Ammon's horn (tissue), 1 donor: ENCODE data around the gene PDZD7.

Source experiments
- DNase-seq: peaks from one replicate; pipeline ENCODE4 v3.0.0-alpha.2; 2016; ENCODE audit warnings: low spot score

Gene PDZD7

DNA sequence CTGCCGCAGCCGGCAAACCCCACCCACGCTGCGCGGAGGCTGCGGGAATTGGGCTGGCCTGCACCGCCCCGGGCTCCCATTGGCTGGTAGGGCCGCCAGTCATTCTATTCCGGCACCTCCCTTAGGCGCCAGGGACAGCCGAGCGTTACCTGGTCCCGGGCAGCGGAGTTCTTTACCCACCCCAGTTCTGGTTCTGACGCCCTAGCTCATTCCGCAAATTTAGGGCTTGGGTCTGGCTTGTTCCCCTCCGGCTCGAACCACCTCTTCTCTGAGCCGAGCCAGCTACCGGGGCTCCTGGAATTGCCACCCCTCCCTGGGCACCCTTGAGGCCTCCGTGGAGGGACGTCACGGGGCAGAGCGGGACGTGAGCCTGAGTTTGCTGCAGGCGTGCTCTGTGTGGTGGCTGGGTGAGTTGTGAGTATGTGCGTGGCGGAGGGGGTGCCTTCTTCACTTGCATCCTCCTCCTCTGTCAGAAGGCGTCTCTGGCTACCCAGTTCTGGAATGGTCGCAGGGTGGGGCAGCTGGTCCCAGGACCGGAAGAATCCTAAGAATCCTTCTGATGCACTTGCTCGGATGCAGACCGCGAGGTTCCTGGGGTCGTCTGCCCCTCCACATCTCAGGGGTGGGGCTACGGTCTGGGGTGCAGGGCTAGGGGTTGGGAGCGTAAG, at the start of gene PDZD7, which contains the start of gene SFXN3:
Gene PDZD7, minus strand, starts transcription at position 2 of the 668 bp plus-strand sequence. CDS start 910 bp downstream, outside the sequence.
Gene SFXN3, plus strand, starts transcription at position 107 of the 668 bp plus-strand sequence. CDS start 3,461 bp downstream, outside the sequence.
- peak; percentile 97 for DNase-seq

DNA sequence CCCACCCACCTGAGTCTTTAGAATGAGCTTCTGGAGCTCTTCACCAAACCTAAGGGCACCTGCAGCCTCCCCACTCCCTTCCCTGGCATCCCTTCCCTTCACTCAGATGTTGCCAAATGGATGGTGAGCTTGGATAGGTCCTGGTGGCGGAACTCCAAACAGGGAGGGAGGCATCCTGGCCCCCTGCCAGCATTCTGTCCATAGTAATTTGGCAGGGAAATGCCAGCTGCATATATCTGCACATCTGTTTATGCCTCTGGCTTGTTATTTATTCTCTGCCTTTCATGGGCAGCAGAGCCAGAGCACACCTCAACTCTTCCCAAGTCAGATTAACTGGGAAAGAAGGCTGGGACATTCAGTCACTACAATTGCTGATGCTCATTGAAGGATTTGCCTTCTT, 48.9 kb upstream of the PDZD7 start:
- no peak for DNase-seq

DNA sequence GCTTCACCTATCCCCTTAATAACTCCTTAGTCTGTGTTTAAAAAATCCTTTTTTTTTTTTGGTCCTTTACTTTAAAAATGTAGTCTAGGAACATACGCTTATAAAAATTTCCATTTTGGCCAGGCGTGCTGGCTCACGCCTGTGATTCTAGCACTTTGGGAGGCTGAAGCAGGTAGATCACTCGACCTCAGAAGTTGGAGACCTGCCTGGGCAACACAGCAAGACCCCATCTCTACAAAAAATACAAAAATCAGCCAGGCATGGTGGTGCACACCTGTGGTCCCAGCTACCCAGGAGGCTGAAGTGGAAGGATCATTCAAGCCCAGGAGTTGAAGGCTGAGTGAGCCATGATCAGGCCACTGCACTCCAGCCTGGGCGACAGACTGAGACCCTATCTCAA, 45.7 kb upstream of the PDZD7 start:
- no peak for DNase-seq

DNA sequence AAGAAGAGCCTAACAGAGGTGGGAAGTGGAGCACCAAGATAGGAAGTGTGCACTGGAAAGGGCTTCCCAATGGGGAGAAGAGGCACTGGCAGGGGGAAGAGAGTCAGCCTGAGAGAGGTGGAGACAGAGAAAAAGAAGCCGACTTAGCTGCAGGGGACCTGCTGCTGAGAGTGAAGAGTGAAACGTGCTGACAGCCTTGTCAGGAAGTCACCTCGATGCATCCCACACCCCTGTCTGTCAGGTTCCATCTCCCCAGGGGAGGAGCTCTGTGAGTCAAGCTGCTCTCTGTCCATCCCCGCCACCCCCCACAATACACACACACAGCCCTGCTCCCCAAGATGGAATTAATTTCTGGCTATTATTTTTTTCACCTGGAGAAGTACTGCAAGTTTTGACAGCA, 44.8 kb upstream of the PDZD7 start:
- no peak for DNase-seq

DNA sequence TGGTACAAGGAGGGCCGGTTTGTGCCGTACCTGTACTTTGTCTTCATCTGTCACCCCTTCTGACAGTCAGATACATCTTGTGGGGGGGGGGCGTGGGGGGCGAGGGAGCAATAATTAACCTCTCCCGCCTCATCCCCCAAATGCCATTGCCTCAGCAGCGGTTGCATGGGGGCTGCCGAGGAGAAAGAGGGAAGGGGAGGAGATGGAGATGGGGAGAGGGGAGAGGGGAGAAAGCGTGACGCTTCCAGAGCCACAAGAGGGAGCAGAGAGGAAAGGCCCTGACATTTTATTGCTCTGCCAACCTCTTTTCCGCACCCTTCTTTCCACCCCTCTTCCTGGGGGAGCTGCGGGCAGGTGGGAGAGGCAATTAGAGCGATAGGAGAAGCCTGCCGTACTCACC, 42.7 kb upstream of the PDZD7 start:
- DNase-seq = no peak

DNA sequence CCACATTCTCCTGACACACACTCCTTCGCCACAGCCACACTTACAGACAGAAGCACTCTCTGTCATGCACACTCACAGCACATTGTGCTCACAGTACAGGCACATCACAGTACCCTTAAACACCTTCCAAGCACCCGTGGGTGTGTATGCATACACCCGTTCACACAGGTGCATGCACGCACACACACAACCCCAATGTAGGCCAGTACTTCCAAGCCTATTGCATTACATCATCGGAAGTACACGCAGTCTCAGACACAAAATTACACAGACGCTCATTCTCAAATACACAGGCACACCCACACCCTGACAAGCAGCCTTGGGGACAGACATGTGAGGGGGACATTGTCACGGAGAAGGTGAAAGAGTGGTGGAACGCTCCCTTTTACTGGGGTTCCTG, 42.0 kb upstream of the PDZD7 start:
- peak; percentile 14 for DNase-seq

DNA sequence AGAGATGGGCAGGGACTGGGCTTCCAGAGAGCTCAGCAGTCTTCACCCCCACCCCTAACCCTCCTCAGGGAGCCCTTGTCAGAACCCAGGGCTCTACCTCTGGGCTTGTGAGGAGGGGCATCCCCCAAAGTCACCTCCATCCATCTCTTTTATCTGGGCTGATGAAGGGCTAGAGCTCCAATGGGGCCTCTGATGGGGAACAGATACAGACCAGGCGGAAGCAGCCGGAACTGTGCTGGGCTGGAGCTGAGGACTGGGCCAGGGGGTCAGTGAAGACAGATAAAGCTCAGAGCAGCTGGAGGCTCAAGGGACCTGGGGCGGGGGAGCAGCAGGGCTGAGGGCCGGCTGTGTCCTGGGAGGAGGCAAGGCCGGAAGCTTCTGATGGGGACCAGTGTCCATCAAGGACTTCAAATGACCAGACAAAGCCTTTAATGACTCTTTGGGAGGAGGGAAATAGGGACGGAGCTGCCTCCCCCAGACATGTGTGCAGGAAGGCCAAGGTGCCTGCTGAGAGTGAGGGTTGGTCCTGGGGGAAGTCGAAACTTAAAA, 41.0 kb upstream of the PDZD7 start:
- DNase-seq = no peak

DNA sequence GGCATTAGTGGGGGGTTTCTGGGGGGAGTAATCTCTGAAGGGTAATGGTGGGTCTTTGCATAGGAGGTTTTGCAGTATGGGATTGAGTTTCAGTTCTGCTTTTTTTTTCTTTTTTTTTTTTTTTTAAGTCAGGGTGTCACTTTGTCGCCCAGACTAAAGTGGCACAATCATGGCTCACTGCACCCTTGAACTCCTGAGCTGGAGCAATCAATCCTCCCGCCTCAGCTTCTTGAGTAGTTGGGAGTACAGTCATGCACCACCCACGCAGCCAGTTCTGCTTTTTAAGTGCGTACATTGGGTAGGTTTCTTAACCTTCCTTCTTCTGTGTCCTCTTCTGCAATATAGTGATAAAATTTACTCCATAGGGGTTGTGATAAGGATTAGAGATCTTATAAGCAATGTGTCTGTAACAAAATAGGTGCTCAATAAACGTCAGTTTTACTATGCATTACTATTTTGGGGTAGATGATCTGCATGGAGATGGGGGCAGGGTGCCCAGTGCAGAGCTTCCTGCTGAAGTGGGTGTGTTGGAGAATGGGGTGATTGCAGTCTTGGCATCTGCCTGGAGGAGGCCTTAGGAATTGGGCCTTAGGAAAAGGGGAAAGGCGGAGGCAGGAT, 40.4 kb upstream of the PDZD7 start:
- DNase-seq = peak; percentile 29

DNA sequence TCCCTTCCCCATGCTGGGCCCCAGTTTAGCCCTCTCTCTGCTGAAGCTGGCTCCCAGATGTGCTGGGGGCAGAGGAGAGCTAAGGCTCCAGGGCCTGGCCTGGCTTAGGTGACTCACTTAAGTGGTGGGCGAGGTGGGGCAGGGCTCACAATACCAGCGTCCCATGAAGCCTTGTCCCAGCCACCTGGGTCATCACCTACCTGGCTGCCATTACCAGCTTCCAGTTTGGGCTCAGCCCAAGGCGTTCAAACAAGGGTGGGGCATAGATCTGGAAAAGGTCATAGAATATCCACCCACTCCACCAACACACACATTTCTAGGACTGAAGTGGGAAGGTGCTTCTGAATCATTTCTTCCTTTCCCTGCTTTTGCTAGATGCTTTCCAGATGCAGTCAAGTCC, 39.2 kb upstream of the PDZD7 start:
- DNase-seq = no peak

DNA sequence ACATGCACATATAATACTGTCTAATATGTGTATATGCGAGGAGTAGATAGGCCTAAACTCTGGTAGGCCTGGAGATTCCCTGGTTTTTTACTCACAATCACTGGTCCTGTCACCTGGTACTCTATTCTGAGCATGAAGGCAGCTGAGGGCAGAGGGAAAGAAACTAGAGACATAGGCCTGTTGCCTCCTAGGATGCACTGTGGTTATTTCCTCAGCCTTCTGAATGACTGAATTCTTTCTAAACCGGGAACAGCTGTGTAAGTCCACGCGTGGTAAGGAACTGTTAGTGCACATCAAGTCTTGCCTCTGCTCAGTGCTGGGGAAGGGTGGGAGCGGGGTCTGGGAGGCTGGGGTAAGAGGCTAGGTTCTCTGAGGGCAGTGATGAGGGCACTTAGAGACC, 38.5 kb upstream of the PDZD7 start:
- no peak for DNase-seq

DNA sequence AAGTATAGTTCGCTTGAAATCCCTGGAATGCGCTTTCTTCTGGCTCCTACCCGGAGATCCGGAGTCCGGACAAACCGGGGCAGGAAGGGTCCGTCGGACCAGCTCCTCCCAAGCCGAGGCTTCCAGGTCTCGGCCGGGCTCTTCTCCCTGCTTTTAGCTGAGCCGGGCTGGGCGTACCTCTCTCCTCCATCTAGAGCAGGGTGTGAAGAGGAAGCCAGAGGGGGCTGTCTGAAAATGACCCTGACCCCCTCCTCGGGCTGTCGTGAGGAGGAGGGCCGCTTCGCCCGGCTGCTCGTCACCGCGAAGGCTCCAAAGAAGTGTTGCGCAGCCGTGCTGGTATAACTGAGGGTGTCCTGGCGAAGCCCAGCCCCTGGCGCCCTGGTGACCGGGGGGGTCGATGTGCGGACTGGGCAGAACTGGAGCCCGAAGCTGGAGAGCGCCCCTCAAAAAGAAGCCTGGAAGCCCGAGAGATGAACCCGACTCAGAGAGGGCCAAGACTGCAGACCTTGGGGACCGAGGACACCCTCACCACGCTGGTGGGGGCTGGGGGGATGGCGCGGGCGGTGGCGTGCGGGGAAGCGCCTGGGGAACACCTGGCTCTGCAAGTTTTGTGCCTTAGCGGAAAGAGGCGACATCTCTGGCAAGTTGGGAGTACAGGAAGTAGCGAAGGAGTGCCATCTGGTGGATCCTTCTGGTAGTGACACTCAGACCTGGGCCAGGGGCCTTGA, 36.6 kb upstream of the PDZD7 start:
- DNase-seq = peak; percentile 84

DNA sequence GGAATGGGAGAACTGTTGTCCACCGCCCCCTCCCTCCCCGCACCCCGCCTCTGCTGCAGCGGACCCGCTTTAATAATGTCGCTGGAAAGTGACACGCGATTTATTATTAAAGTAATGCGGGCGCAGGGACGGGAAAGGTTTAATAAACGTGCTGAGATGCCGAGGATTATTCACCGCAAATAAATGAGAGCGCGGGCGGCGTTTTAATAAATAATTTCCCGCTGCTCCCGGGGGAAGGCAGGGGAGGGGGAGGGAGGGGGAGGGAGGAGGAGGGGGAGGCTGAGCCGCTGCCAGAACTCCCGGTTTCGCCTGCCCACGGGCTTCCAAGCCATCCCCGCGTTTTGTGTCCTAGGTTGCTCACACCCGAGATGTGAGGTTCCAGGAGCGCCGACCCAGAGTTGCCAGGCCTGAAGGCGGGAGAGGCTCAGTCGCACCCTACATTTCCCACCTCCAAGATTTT, 36.0 kb upstream of the PDZD7 start:
- DNase-seq = no peak

DNA sequence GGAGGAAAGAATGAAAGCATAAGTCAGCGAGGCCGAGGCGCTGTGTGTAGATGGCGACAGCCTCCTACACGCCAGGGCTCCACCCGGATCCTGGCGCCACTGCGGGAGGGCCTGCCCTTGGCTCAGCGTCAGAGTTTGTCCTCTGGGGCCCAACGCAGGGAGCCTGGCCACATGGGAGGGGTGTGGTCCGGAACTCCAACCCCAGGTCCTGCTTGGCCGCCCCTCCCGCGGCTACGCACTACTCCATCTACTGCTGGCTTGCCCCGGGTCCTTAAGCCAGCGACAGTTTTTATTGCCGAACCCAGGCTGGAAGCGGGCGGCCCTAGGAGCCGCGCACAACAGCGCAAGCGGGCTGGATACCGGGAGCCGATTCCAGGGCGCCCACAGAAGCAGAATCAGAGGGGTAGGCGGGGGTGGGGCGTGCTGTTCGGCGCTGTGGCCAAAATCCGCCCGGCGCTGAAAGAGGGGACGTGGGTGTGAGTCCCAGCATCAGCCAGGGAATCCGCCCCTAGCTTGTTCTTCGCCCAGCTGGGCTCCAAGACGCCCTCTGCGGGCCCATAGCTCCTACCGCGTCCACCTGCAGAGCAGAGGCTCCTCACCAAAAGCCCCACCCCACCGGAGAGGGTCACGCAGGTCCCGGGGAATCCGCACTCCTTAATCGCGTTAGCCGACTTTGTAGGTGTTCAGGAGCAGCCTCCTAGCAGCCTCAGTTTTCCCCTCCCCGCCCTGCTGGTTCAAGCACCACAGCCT, 35.4 kb upstream of the PDZD7 start:
- DNase-seq = peak; percentile 38

DNA sequence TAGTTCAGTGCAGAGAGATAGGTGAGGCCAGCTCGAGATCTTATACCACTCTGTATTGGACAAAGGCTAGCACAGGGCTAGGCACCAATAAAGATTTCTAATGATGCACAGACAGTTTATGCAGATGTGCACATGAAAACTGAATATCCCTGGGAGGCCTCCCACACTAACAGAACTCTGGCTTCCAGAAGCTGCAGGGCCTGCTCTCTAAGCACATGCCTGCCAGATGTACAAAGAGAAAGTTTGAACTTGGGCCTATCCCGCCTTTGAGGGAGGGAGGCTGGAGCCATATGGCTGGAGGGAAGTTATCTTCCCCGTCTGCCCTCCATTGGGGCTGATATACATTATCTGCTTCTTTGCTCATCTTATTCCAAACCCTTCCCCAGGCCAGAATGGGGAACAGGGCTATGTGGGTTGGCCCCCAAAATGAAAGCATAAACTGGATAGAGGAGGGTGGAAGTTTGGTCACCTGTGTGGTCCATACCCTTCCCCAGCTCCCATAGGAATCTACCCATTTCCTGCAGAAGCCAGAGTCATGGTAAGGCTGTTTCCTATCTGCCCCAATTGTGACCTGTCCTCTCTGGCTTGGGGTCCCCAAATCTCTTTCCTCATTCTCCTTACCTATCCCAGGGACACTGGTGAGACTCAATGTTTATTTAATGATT, 34.7 kb upstream of the PDZD7 start:
- no peak for DNase-seq

DNA sequence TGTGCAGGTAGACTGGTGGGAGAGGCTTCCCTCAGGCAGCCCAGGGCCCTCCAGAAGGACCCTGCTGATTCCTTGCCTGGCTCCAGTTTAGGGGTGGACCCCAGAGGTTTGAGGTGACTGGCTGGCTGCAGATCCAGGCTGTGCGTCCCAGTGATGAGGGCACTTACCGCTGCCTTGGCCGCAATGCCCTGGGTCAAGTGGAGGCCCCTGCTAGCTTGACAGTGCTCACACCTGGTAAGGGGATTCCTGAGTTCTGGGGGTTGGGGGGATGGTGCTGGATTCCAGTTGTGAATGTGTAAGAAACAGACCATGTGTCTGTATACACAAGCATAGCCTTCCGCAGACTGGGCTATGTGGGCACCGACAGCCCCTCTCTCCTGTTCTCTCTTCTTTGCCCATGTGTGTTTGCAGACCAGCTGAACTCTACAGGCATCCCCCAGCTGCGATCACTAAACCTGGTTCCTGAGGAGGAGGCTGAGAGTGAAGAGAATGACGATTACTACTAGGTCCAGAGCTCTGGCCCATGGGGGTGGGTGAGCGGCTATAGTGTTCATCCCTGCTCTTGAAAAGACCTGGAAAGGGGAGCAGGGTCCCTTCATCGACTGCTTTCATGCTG, 33.6 kb upstream of the PDZD7 start:
- no peak for DNase-seq

DNA sequence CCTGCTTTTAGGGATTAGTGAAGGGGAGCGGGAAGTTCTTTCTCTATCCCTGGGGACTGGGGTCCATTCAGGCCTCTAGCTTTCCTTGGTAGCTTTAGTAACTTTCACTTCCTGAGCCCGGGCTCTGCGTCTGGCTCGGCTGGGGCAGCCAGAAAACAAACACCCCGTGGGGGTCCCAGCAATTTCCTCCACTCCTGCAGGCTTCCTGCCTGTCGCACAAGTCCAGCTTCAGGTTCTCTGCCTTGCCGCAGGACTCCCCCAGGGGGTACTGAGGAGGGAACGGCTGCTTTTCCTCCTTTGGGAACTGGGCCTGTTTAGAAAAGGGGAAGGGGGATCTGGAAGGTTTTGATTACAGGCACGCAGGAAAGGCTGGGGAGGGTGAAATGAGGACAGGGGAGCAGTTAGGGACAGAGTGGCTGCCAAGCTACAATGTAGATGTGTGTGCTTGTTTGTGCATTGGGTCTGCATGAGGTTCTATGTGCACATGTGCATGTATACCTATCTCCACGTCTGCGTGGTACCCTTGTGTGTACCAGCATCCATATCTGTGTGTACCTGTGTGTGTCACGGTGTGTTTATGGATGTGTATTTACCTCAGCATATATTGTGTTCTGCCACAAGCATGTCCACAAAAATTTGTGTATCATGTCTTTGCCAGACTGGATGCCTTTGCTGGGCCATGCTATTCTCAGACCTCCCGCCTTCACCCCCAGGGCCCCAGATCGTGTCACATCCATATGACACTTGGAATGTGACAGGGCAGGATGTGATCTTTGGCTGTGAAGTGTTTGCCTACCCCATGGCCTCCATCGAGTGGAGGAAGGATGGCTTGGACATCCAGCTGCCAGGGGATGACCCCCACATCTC, 32.9 kb upstream of the PDZD7 start:
- no peak for DNase-seq

DNA sequence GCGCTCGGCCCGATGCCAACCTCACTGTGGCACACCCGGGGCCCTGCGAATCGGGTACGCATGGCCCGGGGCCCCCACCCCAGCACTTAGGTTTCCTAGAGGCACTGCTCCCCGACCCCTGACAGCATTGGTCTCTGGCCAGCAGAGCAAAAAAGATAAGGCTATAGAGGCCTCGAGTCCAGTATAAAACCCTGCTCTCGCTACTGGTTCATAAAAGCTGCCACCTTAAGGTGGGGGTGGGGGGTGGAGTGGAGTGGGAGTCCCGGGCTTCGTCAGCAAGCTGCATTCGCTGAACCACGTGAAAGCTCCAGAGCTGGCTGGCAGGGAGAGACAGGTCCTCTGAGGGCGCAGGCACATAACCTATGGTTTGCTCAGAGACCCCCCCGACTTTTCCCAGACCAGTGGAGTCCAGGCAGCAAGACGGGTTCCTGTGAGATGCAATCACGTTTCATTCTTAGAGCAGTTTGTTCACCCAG, 32.2 kb upstream of the PDZD7 start:
- no peak for DNase-seq

DNA sequence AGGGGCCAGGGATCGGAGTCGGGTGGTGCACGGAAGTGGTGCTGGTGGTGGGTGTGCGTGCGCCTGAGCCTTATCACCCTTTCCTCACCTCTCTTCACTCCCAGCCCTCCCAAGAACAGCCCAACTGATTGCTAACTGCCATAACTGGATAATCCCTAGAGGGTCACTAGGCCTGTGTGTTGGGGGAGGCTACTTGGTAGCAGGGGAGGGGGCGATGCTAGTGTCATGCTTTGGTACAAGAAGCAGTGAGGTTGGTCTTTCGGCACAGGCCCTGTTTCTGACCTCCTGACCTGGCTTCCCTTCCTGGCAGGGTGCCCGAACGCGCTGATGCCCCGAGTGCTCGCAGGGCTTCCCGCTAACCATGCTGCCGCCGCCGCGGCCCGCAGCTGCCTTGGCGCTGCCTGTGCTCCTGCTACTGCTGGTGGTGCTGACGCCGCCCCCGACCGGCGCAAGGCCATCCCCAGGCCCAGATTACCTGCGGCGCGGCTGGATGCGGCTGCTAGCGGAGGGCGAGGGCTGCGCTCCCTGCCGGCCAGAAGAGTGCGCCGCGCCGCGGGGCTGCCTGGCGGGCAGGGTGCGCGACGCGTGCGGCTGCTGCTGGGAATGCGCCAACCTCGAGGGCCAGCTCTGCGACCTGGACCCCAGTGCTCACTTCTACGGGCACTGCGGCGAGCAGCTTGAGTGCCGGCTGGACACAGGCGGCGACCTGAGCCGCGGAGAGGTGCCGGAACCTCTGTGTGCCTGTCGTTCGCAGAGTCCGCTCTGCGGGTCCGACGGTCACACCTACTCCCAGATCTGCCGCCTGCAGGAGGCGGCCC, 31.5 kb upstream of the PDZD7 start:
- DNase-seq = no peak

DNA sequence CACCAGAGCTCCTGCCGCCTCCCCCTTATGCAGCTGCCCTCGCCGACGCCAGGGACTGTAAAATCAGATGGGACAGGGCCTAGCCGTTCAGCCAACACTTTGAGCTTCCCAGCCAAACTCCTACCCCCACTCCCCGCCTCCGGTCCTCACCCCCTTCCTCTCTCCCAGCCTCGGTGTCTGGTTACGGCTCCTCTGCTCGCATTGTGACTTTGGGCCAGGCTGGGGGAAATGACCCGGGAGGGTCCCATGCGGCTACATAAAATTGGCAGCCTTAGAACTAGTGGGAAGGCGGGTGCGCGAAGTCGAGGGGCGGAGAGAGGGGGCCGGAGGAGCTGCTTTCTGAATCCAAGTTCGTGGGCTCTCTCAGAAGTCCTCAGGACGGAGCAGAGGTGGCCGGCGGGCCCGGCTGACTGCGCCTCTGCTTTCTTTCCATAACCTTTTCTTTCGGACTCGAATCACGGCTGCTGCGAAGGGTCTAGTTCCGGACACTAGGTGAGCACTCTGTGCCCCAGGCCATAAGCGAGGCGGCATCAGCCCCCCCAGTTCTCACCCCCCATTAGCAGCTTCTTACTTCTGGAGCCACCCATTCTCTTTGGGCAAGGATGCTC, 30.8 kb upstream of the PDZD7 start, which contains the start of gene KAZALD1:
Gene KAZALD1, plus strand, starts transcription at position 366 of the 608 bp plus-strand sequence. CDS start 604 bp downstream, outside the sequence.
- DNase-seq = no peak
